Vagina (tissue), 2 donors: ENCODE results near the gene CSF1R. TPM values are rescaled to one million over a fixed set of nuclear protein-coding genes. Genes with fewer than 3 reads are reported as not detected.

ENCODE experiments used
- DNase-seq, 2 donors: peaks; one replicate each; pipeline ENCODE4 v3.0.0-alpha.2; 2017; ENCODE audit errors: extremely low spot score in 2 of 2
- H3K27ac ChIP-seq: fragments of 200-600 bp; sonication (generic); one replicate; pipeline ENCODE4 v1.5.1; 2019
- H3K27me3 ChIP-seq: fragments of 200-600 bp; sonication (generic); one replicate; pipeline ENCODE4 v1.5.1; 2019
- H3K36me3 ChIP-seq, 2 donors: fragments of 200-600 bp; sonication (generic); one replicate each; pipeline ENCODE4 v1.5.1; 2017 to 2019
- H3K4me1 ChIP-seq: fragments of 200-600 bp; sonication (generic); one replicate; pipeline ENCODE4 v1.5.1; 2019
- H3K4me3 ChIP-seq, 2 donors: fragments of 200-600 bp; sonication (generic); 1 replicate in 1 of 2; 2 replicates in 1 of 2; pipeline ENCODE4 v1.5.1; 2016 to 2019
- H3K9me3 ChIP-seq: fragments of 200-600 bp; sonication (generic); one replicate; pipeline ENCODE4 v1.5.1; 2019
- CTCF ChIP-seq, 3 experiments: fragments of 450-650 bp in 2 of 3; fragments of 200-600 bp in 1 of 3; sonication (generic) in 1 of 3; IDR thresholded peaks; one replicate each; pipeline ENCODE4 v1.5.1; 2017 to 2019; ENCODE audit warnings: antibody characterized with exemption in 3 of 3, mild to moderate bottlenecking in 2 of 3, moderate library complexity in 2 of 3
- POLR2A ChIP-seq, 2 donors: fragments of 450-650 bp; IDR thresholded peaks; one replicate each; pipeline ENCODE4 v1.6.1; 2017; ENCODE audit warnings: antibody characterized with exemption in 2 of 2, mild to moderate bottlenecking in 2 of 2, moderate library complexity in 2 of 2
- POLR2AphosphoS5 ChIP-seq, 2 donors: sonication (generic); formaldehyde crosslinking; IDR thresholded peaks; one replicate each; pipeline ENCODE4 v1.9.0; 2017; ENCODE audit warnings: antibody characterized with exemption in 2 of 2, mild to moderate bottlenecking in 2 of 2, low read depth in 1 of 2; ENCODE audit not compliant: insufficient read depth in 1 of 2
- intact Hi-C: fragments of 100-400 bp; cut with DNase I; formaldehyde crosslinking; loops from one replicate; pipeline ENCODE4 v1.15.1; 2023
- total RNA-seq: library from RNA; depleted of rRNA; stranded (reverse); fragments of >200 nt; gene quantifications from one replicate; pipeline ENCODE4 v1.2.3, GENCODE V29; 2016

CSF1R gene
- total RNA-seq, 1 donor from 2014 or later: 21.4 TPM

- no peak overlapping the region for H3K27ac ChIP-seq
- no peak for TF ChIP-seq POLR2AphosphoS5 (IDR thresholded peaks at IDR 0.05; ENCODE audit: insufficient read depth in 1 of 2, low read depth in 1 of 2)
- no peak for TF ChIP-seq POLR2A (IDR thresholded peaks at IDR 0.05)
- TF ChIP-seq CTCF (IDR thresholded peaks at IDR 0.05): no peak
- intact Hi-C loops: no loop called here
- DNase-seq: no peak
- no peaks in the 10 kb centered on the region for H3K4me1 ChIP-seq
- no peaks in the 10 kb centered on the region for H3K9me3 ChIP-seq
- H3K4me3 ChIP-seq: no peak overlapping the region
- H3K36me3 ChIP-seq: no peaks in the 10 kb centered on the region
- H3K27me3 ChIP-seq: no peaks in the 10 kb centered on the region
These were observed 25.9 kb downstream of the CSF1R start for GRCh38 chr5:150060471-150060870.

- Histone ChIP-seq H3K36me3 (no peaks in the 10 kb centered on the region), H3K4me1 (no peaks in the 10 kb centered on the region), H3K4me3 (no peak overlapping the region), H3K9me3 (no peaks in the 10 kb centered on the region), H3K27ac (no peak overlapping the region), H3K27me3 (no peaks in the 10 kb centered on the region)
- no peak for DNase-seq
- TF ChIP-seq POLR2A (IDR thresholded peaks at IDR 0.05) (no peak), POLR2AphosphoS5 (IDR thresholded peaks at IDR 0.05; ENCODE audit: insufficient read depth in 1 of 2, low read depth in 1 of 2) (no peak), CTCF (IDR thresholded peaks at IDR 0.05) (no peak)
- intact Hi-C loops: no loop called here
These were observed 26.7 kb downstream of the CSF1R start for GRCh38 chr5:150059623-150060022.

GRCh38 chr5:150058480-150059126 is 27.8 kb downstream of the CSF1R start:
- intact Hi-C loops: no loop called here
- Histone ChIP-seq H3K27ac (no peak overlapping the region), H3K4me3 (no peak overlapping the region), H3K4me1 (no peaks in the 10 kb centered on the region), H3K36me3 (peaks cover 0 to 8% of the 10 kb centered on the region in 2 donors), H3K9me3 (no peaks in the 10 kb centered on the region), H3K27me3 (no peaks in the 10 kb centered on the region)
- TF ChIP-seq CTCF (IDR thresholded peaks at IDR 0.05) (no peak), POLR2AphosphoS5 (IDR thresholded peaks at IDR 0.05; ENCODE audit: insufficient read depth in 1 of 2, low read depth in 1 of 2) (no peak), POLR2A (IDR thresholded peaks at IDR 0.05) (no peak)
- no peak for DNase-seq

GRCh38 chr5:150057996-150058395 is 28.4 kb downstream of the CSF1R start:
- DNase-seq: no peak
- TF ChIP-seq POLR2AphosphoS5 (IDR thresholded peaks at IDR 0.05; ENCODE audit: insufficient read depth in 1 of 2, low read depth in 1 of 2) (no peak), CTCF (IDR thresholded peaks at IDR 0.05) (no peak), POLR2A (IDR thresholded peaks at IDR 0.05) (no peak)
- Histone ChIP-seq H3K27ac (no peak overlapping the region), H3K4me1 (no peaks in the 10 kb centered on the region), H3K4me3 (no peak overlapping the region), H3K27me3 (no peaks in the 10 kb centered on the region), H3K36me3 (peaks cover 0 to 14% of the 10 kb centered on the region in 2 donors), H3K9me3 (no peaks in the 10 kb centered on the region)
- intact Hi-C loops: no loop called here

- Histone ChIP-seq H3K27ac (no peak overlapping the region), H3K36me3 (peaks cover 0 to 19% of the 10 kb centered on the region in 2 donors), H3K4me3 (no peak overlapping the region), H3K27me3 (no peaks in the 10 kb centered on the region), H3K9me3 (no peaks in the 10 kb centered on the region), H3K4me1 (no peaks in the 10 kb centered on the region)
- intact Hi-C loops: no loop called here
- TF ChIP-seq POLR2A (IDR thresholded peaks at IDR 0.05) (no peak), POLR2AphosphoS5 (IDR thresholded peaks at IDR 0.05; ENCODE audit: insufficient read depth in 1 of 2, low read depth in 1 of 2) (no peak), CTCF (IDR thresholded peaks at IDR 0.05) (no peak)
- no peak for DNase-seq
These were observed 28.8 kb downstream of the CSF1R start for GRCh38 chr5:150057511-150057910.
